ENCODE results near the gene CXCR3. TPM values are rescaled to one million over a fixed set of nuclear protein-coding genes. Genes with fewer than 3 reads are reported as not detected.
"Not testable (repeated sequence)": the region's sequence is repeated elsewhere in the genome, so short reads cannot be mapped to it uniquely, and the experiment has no call there.

Gene CXCR3
- total RNA-seq, 3 donors from 2014 or later: not detected

DNA sequence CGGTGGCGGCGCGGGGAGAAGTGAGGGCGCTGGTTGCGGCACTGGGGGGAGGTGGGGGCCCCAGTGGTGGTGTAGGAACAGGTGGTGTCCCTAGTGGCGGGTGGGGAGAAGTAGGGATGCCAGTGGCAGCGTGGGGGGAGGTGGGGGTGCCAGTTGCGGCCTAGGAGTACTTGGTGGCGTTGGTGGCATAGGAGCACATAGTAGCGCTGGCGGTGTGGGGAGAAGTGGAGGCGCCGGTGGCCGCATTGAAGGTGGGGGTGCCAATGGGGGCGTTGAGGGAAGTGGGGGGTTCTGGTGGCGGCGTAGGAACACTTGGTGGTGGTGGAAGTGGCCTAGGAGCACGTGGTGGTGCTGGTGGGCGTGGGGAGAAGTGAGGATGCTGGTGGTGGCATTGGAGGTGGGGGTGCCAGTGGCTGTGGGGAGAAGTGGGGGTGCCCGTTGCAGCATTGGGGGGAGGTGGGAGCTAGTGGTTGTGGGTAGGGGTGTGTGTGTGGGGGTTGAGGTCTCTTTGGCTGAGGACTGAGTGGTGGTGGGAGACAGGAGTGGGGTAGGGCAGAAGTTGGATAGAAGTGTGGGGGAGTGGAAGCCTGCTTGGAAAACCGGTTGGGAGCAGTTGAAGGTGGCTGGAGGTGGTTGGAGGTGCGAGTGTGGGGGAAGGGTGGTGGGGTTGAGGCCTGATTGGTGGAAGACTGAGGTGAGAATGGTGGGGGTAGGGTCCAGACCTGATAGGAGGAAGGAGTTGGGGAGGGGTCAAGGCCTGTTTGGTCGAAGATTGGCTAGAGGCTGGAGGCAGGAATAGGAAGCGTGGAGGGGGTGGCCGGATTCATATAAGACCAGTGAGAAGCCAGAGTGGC, 38.9 kb downstream of the CXCR3 start:
- Histone ChIP-seq H3K27ac (no peak overlapping the region), H3K9me3 (no peaks in the 10 kb centered on the region), H3K4me1 (no peaks in the 10 kb centered on the region), H3K36me3 (no peaks in the 10 kb centered on the region), H3K4me3 (no peak overlapping the region), H3K27me3 (no peaks in the 10 kb centered on the region)
- no peak for TF ChIP-seq POLR2A (IDR thresholded peaks at IDR 0.05)
- TF ChIP-seq, protein P1, sequence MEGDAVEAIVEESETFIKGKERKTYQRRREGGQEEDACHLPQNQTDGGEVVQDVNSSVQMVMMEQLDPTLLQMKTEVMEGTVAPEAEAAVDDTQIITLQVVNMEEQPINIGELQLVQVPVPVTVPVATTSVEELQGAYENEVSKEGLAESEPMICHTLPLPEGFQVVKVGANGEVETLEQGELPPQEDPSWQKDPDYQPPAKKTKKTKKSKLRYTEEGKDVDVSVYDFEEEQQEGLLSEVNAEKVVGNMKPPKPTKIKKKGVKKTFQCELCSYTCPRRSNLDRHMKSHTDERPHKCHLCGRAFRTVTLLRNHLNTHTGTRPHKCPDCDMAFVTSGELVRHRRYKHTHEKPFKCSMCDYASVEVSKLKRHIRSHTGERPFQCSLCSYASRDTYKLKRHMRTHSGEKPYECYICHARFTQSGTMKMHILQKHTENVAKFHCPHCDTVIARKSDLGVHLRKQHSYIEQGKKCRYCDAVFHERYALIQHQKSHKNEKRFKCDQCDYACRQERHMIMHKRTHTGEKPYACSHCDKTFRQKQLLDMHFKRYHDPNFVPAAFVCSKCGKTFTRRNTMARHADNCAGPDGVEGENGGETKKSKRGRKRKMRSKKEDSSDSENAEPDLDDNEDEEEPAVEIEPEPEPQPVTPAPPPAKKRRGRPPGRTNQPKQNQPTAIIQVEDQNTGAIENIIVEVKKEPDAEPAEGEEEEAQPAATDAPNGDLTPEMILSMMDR (IDR thresholded peaks at IDR 0.05): no peak
- no peak for TF ChIP-seq POLR2AphosphoS5 (IDR thresholded peaks at IDR 0.05)
- intact Hi-C loops (cut with DNase I; ENCODE audit: low total_unique reads): no loop called here
- DNase-seq (ENCODE audit: low spot score in 2 of 2): no peak

DNA sequence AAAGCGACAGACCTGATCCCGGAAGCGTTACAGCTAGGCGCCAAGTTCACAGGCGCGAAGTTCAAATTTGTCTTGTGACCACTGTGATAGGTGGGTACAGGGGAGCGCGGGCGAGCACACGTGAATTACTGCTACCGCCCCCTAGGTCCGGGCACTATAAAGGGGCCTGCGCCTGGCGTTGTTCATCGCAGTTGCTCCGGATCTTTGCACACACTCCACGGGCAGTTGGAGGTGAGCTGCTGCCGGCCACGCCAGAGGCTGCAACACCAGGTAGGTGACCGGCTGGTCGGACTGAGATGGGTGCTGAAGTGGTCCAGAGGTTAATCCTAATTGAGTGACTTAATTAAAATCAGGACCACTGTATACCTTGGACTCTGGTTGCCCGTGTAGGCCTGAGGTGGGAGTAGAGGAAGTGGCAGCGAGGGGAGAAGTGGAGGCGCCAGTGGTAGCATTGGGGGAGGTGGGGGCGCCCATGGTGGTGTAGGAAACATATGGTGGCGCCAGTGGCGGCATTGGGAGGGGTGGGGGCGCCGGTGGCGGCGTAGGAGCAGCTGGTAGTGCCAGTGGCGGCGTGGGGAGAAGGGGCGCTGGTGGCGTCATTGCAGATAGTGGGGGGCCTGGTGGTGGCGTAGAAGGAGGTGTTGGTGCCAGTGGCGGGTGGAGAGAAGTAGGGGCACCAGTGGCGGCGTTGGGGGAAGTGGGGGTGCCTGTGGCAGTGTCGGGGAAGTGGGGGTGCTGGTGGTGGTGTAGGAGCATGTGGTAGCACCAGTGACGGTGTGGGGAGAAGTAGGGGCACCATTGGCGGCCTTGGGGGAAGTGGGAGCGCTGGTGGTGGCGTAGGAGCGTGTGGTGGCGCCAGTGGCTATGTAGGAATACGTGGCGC, 39.8 kb downstream of the CXCR3 start, which contains the start of gene GCNA:
TSS of gene GCNA (plus strand) at position 185 of the 883 bp plus-strand sequence. CDS start 2,385 bp downstream, outside the sequence.
- no peak for DNase-seq (ENCODE audit: low spot score in 2 of 2)
- no peaks in the 10 kb centered on the region for H3K36me3 ChIP-seq
- intact Hi-C loops (cut with DNase I; ENCODE audit: low total_unique reads): no loop called here
- H3K27ac ChIP-seq: no peak within 1 kb of the TSS
- H3K4me1 ChIP-seq: no peaks in the 10 kb centered on the region
- H3K4me3 ChIP-seq: no peak within 1 kb of the TSS
- H3K9me3 ChIP-seq: no peaks in the 10 kb centered on the region
- TF ChIP-seq, protein P1 (IDR thresholded peaks at IDR 0.05): no peak
- TF ChIP-seq POLR2AphosphoS5 (IDR thresholded peaks at IDR 0.05): no peak
- TF ChIP-seq POLR2A (IDR thresholded peaks at IDR 0.05): no peak
- H3K27me3 ChIP-seq: peaks cover 0 to 4% of the 10 kb centered on the region in 2 donors

DNA sequence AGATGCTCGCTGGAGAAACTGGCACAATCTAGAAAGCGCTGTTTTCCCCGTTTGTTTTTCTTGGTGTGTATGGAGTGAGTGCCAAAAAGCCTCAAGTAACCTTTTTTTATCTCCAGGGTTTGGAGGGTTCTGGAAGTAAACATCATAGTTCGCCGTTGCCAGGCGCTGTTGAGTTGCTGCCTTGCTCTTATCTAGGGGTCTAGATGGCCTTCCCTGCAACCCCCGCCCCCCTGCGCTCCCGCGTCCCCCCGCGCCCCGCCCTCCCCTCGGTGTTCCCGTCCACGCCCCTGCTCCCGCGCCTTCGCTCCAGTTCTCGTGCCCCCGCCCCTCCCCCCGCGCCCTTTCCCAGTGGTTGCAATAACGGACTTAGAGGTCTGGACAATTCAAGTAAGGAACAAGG, 40.6 kb downstream of the CXCR3 start:
- Histone ChIP-seq H3K27me3 (peaks cover 0 to 6% of the 10 kb centered on the region in 2 donors), H3K4me3 (no peak overlapping the region), H3K27ac (no peak overlapping the region), H3K4me1 (no peaks in the 10 kb centered on the region), H3K9me3 (no peaks in the 10 kb centered on the region), H3K36me3 (no peaks in the 10 kb centered on the region)
- TF ChIP-seq POLR2AphosphoS5 (IDR thresholded peaks at IDR 0.05): no peak
- TF ChIP-seq, protein P1 (IDR thresholded peaks at IDR 0.05): no peak
- TF ChIP-seq POLR2A (IDR thresholded peaks at IDR 0.05): no peak
- no peak for DNase-seq (ENCODE audit: low spot score in 2 of 2)
- intact Hi-C loops (cut with DNase I; ENCODE audit: low total_unique reads): no loop called here

DNA sequence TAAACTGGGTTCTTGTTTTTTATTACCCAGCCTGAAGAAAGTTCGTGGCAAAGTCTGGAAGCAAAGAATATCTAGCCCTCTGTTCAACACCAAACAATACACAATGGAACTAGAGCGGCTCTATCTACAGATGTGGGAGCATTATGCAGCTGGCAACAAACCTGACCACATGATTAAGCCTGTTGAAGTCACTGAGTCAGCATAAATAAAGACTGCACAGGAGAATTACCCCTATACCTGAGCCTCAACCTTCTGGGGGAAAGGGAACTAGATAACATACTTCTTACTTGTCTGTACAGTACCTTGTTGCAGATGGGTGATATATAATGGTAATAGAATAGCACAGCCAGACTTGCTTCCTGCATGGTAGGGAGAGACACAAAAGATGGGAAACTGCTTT, 44.7 kb downstream of the CXCR3 start:
- H3K4me3 ChIP-seq: no peak overlapping the region
- no peaks in the 10 kb centered on the region for H3K4me1 ChIP-seq
- H3K9me3 ChIP-seq: no peaks in the 10 kb centered on the region
- TF ChIP-seq POLR2AphosphoS5 (IDR thresholded peaks at IDR 0.05): no peak
- TF ChIP-seq POLR2A (IDR thresholded peaks at IDR 0.05): no peak
- TF ChIP-seq, protein P1 (IDR thresholded peaks at IDR 0.05): no peak
- intact Hi-C loops (cut with DNase I; ENCODE audit: low total_unique reads): no loop called here
- H3K27ac ChIP-seq: no peak overlapping the region
- no peaks in the 10 kb centered on the region for H3K36me3 ChIP-seq
- H3K27me3 ChIP-seq: peaks cover 0 to 6% of the 10 kb centered on the region in 2 donors
- DNase-seq (ENCODE audit: low spot score in 2 of 2): no peak

DNA sequence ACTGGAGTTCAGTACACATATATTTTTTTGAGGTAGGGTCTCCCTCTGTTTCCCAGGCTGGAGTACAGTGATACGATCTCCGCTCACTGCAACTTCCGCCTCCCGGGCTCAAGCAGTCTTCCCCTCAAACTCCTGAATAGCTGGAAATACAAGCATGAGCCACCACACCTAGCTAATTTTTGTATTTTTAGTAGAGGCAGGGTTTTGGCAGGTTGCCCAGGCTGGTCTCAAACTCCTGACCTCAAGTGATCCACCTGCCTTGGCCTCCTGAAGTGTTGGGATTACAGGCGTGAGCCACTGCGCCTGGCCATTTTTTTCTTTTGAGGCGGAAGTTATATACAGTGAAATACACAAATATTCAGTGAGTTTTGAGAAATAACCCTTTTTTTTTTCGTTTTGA, 46.9 kb downstream of the CXCR3 start:
- intact Hi-C loops (cut with DNase I; ENCODE audit: low total_unique reads); H3K27me3 ChIP-seq; H3K9me3 ChIP-seq; DNase-seq (ENCODE audit: low spot score in 2 of 2); H3K36me3 ChIP-seq; H3K4me1 ChIP-seq; H3K27ac ChIP-seq; H3K4me3 ChIP-seq: not testable (repeated sequence)

Other genes starting within 250 kb of the CXCR3 start
- gene OGT, start 85.4 kb downstream of the CXCR3 start, total RNA-seq: 100 to 1,000 TPM; 169 to 345 (median 214) TPM
- gene GCNA, start 40.1 kb downstream of the CXCR3 start, total RNA-seq: 1 to 10 TPM; 2.3 to 3.0 (median 2.6) TPM
- gene CXorf49, start 99.8 kb upstream of the CXCR3 start, total RNA-seq: not detected
- not detected for gene CXorf49B, start 144.8 kb upstream of the CXCR3 start, total RNA-seq